Loucy (cell line): ENCODE results near the gene SLC8A2.

ENCODE experiments used
- CTCF ChIP-seq: fragments of 200-600 bp; sonication (generic); conservative IDR thresholded peaks from 2 replicates; pipeline ENCODE4 v1.5.1; 2014; ENCODE audit warnings: mild to moderate bottlenecking, antibody characterized with exemption, low read length
- EZH2phosphoT487 ChIP-seq: fragments of 200-600 bp; IDR thresholded peaks from 2 replicates; pipeline ENCODE4 v1.6.1; 2018; ENCODE audit warnings: antibody characterized with exemption, mild to moderate bottlenecking, moderate library complexity, borderline replicate concordance

DNA sequence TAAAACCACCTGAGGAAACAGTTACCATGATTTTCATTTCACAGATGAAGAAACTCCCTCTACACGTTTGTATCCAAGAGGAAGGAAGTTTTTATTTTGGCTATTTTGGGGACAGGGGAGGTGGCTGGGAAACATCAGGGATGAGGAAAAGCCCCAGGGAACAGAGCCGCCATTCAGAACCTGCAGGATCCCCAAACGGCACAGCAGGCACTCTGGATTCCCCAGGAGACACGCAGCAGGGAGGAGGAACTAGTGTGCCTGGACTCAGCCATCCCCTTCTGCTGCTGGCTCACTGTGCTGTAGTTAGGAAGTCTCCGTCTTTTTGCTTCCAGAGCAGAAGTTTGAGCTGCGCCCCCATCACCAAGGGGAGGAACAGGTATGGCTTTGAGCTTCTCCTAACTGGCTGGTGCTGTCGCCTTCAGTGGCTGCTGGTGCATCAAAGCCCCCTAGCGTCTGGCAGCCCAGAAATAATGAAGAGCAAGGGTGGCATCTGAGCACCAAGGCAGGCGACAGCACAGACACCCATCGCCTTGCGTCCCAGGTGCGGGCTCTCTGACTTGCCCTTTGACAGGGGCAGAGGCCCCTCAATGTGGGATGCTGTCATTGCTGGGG, 38.9 kb upstream of the SLC8A2 start:
- TF ChIP-seq CTCF (no peak), EZH2phosphoT487 (no peak)
